Lower lobe of right lung (tissue), 2 donors: ENCODE results near the gene RBPMS2. TPM values are rescaled to one million over a fixed set of nuclear protein-coding genes. Genes with fewer than 3 reads are reported as not detected.

ENCODE experiments used
- ATAC-seq, 2 donors: fragments of 200-7000 bp; cut with Tn5 transposase; one replicate each; pipeline ENCODE4 v1.9.1; 2020 to 2022; ENCODE audit warnings: mild to moderate bottlenecking in 2 of 2, moderate library complexity in 2 of 2
- DNase-seq: peaks from one replicate; pipeline ENCODE4 v3.0.0-alpha.2; 2020
- H3K27ac ChIP-seq: fragments of 200-600 bp; one replicate; pipeline ENCODE4 v1.8.0; 2022
- H3K27me3 ChIP-seq: fragments of 200-600 bp; one replicate; pipeline ENCODE4 v1.8.0; 2022; ENCODE audit warnings: low read depth
- H3K36me3 ChIP-seq: fragments of 200-600 bp; one replicate; pipeline ENCODE4 v1.8.0; 2022; ENCODE audit warnings: mild to moderate bottlenecking
- H3K4me1 ChIP-seq: fragments of 200-600 bp; one replicate; pipeline ENCODE4 v1.8.0; 2022
- H3K4me3 ChIP-seq: fragments of 200-600 bp; one replicate; pipeline ENCODE4 v1.8.0; 2022; ENCODE audit warnings: mild to moderate bottlenecking
- H3K9me3 ChIP-seq: fragments of 200-600 bp; one replicate; pipeline ENCODE4 v1.8.0; 2022
- intact Hi-C: fragments of 100-400 bp; cut with DNase I; formaldehyde crosslinking; loops from one replicate; pipeline ENCODE4 v1.11.0; 2022
- total RNA-seq: library from RNA; stranded (reverse); fragmentation: NEBNext Ultra II Directional; extraction: Animal tissue kit (Norgen Biotek cat#: 25700); gene quantifications from one replicate; pipeline ENCODE4 v1.2.1, GENCODE V29; 2021
- TF ChIP-seq, protein P1 (sequence below): fragments of 200-600 bp; IDR thresholded peaks from one replicate; pipeline ENCODE4 v1.8.0; 2022; ENCODE audit warnings: antibody characterized with exemption, mild to moderate bottlenecking
- donor health status: DM: no; HTN: yes; CAD: no; lungs with severe emphysema.

The RBPMS2 gene
- total RNA-seq, 1 donor from 2014 or later: 4.0 TPM

DNA sequence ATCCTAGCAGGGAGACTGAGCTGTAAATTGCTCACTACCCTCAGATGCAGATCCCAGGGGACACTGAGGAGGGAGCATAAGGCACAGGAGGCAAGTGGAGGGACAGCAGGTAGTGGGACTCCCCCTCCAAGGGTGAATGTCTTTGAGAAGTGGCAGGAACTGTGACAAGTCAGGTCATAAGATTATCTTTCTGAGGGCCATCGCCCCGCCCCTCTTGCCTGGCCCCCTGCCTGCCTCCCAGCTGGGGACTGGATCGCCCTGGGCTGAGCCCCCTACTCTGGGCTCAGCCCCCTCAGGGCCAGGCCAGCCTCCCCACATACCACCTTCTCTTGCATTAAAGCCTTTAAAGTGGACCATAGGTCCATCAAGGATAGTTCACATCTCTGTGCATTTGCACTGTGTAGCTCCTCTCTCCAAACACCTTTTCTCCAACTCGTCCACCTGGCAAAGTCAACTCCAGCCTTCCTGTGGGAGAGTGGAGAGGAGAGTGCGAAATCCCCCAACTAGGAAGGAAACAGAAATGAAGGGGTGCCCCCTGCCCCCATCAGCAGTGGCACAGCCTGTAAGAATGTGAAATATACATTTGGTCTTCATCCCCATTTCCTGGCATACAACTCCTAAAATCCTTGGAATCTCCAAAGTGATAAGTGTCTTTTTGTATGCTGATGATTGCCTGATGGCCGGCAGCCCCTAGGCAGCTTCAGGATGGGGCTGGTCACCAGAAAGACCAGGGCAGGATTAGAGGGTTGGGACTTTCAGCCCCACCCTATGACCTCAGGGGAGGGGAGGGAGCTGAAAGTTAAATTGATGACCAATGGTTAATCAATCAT lies 35.3 kb upstream of the RBPMS2 start:
- DNase-seq (no peak), ATAC-seq (no peak)
- H3K36me3 ChIP-seq: no peaks in the 10 kb centered on the region
- no peaks in the 10 kb centered on the region for H3K27me3 ChIP-seq
- no peak overlapping the region for H3K4me3 ChIP-seq
- TF ChIP-seq, protein P1, sequence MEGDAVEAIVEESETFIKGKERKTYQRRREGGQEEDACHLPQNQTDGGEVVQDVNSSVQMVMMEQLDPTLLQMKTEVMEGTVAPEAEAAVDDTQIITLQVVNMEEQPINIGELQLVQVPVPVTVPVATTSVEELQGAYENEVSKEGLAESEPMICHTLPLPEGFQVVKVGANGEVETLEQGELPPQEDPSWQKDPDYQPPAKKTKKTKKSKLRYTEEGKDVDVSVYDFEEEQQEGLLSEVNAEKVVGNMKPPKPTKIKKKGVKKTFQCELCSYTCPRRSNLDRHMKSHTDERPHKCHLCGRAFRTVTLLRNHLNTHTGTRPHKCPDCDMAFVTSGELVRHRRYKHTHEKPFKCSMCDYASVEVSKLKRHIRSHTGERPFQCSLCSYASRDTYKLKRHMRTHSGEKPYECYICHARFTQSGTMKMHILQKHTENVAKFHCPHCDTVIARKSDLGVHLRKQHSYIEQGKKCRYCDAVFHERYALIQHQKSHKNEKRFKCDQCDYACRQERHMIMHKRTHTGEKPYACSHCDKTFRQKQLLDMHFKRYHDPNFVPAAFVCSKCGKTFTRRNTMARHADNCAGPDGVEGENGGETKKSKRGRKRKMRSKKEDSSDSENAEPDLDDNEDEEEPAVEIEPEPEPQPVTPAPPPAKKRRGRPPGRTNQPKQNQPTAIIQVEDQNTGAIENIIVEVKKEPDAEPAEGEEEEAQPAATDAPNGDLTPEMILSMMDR: no peak
- no peak overlapping the region for H3K27ac ChIP-seq
- no peaks in the 10 kb centered on the region for H3K9me3 ChIP-seq
- H3K4me1 ChIP-seq: no peaks in the 10 kb centered on the region
- intact Hi-C loops: loop anchor here (10.0 kb wide), 1 partner anchor 86 kb away; no protein-coding TSS in a partner anchor

DNA sequence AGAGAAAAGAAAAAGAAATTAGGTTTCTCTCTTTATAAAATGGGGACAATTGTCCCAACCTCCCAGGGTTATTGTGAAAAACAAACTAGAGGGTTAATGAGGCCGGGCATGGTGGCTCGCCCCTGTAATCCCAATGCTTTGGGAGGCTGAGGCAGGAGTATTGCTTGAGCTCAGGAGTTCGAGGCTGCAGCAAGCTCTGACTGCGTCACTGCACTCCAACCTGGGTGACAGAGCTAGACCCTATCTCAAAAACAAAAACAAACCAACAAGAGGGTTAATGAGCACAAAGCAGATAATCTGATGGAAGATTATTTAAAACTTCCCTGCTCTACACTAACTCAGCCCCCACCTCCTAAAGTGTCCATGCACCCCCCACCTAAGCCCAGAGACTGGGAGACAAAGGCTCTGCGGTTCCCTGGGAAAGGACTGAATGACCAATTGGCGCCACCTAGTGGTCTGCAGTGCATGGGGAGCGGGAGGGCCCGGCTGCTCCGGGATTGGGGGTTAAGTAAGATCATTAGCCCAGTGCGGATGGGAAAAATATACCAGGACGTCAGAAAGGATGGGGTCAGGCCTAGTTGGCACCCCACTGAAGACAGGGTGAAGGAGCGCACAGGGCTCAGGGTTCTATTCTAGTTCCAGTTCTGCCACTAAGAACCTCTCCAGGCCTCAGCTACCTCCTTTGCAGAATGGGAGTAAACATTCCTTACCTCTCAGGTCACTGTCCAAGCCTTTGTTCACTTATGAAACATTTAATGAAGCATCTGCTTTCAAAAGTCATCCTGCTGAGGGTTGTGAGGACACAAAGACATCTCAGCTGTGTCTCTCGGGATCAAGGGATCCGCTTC lies 34.5 kb upstream of the RBPMS2 start:
- Histone ChIP-seq H3K4me1 (no peaks in the 10 kb centered on the region), H3K9me3 (no peaks in the 10 kb centered on the region), H3K27me3 (no peaks in the 10 kb centered on the region), H3K36me3 (no peaks in the 10 kb centered on the region), H3K27ac (no peak overlapping the region), H3K4me3 (no peak overlapping the region)
- DNase-seq: peak; percentile 79
- ATAC-seq: peak; percentile 84 to 91
- intact Hi-C loops: loop anchor here (10.0 kb wide), 2 partner anchors 55 to 85 kb away; no protein-coding TSS in a partner anchor
- TF ChIP-seq, protein P1: peak; percentile 96

DNA sequence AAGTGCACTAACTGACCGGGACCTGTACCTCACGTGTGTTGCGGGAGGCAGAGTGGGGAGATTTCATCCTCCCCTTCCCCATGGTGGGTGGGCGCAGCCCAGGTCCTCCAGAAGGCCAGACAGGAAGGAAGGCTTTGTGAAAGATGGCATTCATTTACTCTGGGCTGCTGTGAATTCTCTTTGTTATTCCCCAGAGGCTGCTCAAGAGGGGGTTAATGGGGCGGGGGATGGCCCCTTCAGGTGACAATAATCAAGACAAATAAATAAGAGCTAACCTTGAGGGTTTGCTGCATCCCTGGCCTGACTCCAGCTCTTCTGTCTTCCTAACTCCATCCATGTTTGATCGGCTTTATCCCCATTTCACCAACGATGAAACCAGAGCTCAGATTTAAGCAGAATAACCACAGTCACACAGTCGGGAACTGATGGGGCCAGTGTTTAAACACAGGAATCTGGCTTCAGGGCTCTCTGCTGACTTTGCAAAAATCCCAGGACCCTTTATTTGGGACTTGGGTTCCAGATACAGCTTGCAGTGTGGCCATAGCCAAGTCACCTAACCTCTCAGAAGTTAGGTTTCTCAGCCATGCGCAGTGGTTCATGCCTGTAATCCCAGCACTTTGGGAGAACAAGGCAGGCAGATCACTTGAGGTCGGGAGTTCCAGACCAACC lies 33.5 kb upstream of the RBPMS2 start:
- DNase-seq (no peak), ATAC-seq (no peak)
- no peaks in the 10 kb centered on the region for H3K27me3 ChIP-seq
- TF ChIP-seq, protein P1: no peak
- H3K4me3 ChIP-seq: no peak overlapping the region
- H3K27ac ChIP-seq: no peak overlapping the region
- intact Hi-C loops: loop anchor here (10.0 kb wide), 1 partner anchor 54 kb away; no protein-coding TSS in a partner anchor
- no peaks in the 10 kb centered on the region for H3K9me3 ChIP-seq
- H3K4me1 ChIP-seq: no peaks in the 10 kb centered on the region
- no peaks in the 10 kb centered on the region for H3K36me3 ChIP-seq

DNA sequence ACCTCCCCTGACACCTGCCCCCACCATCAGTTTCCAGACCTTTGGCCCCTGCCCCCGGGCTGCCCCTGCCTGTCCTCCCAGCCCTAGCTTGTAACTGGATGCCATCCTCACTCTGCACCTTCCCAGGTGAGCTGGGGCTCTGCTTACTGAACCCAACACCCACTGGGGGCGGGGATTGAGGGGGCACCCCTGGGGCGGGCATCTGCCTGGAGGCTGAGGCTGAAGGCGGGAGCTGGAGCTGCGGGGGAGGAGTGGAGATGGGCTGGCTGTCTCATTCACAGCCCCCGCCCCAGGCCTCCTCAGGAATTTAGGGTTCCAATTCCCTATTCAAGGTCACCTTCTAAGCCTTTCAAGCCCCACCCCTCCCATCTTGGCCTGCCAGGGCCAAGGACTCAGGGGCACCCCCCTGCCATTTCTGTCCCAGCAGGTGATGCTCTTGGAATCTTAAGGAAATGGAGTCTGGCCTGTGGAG lies 32.4 kb upstream of the RBPMS2 start:
- Histone ChIP-seq H3K36me3 (no peaks in the 10 kb centered on the region), H3K4me1 (no peaks in the 10 kb centered on the region), H3K27ac (no peak overlapping the region), H3K9me3 (no peaks in the 10 kb centered on the region), H3K27me3 (no peaks in the 10 kb centered on the region), H3K4me3 (no peak overlapping the region)
- TF ChIP-seq, protein P1: no peak
- no peak for ATAC-seq
- DNase-seq: no peak
- intact Hi-C loops: loop anchor here (10.0 kb wide), 1 partner anchor 53 kb away; no protein-coding TSS in a partner anchor
